DND-41 (cell line): Measurements from ENCODE around the gene CLEC4F.

Experiments
- CTCF ChIP-seq: IDR thresholded peaks from 2 replicates; pipeline ENCODE4 v1.5.1; 2012; ENCODE audit warnings: borderline replicate concordance, low read length, moderate library complexity, mild to moderate bottlenecking; ENCODE audit not compliant: poor library complexity, severe bottlenecking; ENCODE audit errors: extremely low read depth
- EZH2 ChIP-seq: IDR thresholded peaks from 3 replicates; pipeline ENCODE4 v1.6.1; 2012; ENCODE audit warnings: borderline replicate concordance, low read depth, mild to moderate bottlenecking, moderate library complexity, low read length, inconsistent platforms; ENCODE audit not compliant: severe bottlenecking

- no peak for TF ChIP-seq CTCF
- TF ChIP-seq EZH2 = no peak
These were observed 48.6 kb upstream of the CLEC4F start for GRCh38 chr2:70868970-70869369.
